GM18909 (cell line): ENCODE data around the gene LHFPL5.

Experiments used
- ATAC-seq: cut with Tn5 transposase; IDR thresholded peaks from one replicate; pipeline ENCODE4 v1.9.1; 2021; ENCODE audit warnings: mild to moderate bottlenecking; ENCODE audit not compliant: unreplicated experiment, poor library complexity

LHFPL5 gene

GRCh38 chr6:35844290-35844689, 39.1 kb downstream of the LHFPL5 start:
- ATAC-seq = no peak

- ATAC-seq = no peak
These were observed 45.1 kb downstream of the LHFPL5 start for GRCh38 chr6:35850208-35850607.

GRCh38 chr6:35852994-35853393, 47.8 kb downstream of the LHFPL5 start:
- no peak for ATAC-seq

- ATAC-seq = no peak
These were observed 51.1 kb downstream of the LHFPL5 start for GRCh38 chr6:35856250-35856649.

GRCh38 chr6:35857853-35858252, 52.7 kb downstream of the LHFPL5 start:
- ATAC-seq = no peak

GRCh38 chr6:35859367-35859766, 54.2 kb downstream of the LHFPL5 start:
- ATAC-seq = no peak
